ENCODE measurements around the gene SIRT4.

- no peak for TF ChIP-seq CTCF (IDR thresholded peaks at IDR 0.05)
- TF ChIP-seq ZFX (IDR thresholded peaks at IDR 0.05; ENCODE audit: borderline replicate concordance): no peak
Measured at GRCh38 chr12:120266180-120266870, 35.8 kb upstream of the SIRT4 start.

All from 22Rv1 (cell line).